Uterus (tissue), 4 donors: ENCODE results near the gene SEC14L5. TPM values are rescaled to one million over a fixed set of nuclear protein-coding genes. Genes with fewer than 3 reads are reported as not detected.

ENCODE experiments used
- DNase-seq, 2 donors: peaks; one replicate each; pipeline ENCODE4 v3.0.0-alpha.2; 2019 to 2020
- H3K27ac ChIP-seq, 2 donors: fragments of 200-600 bp; sonication (generic); 1 replicate in 1 of 2; 2 replicates in 1 of 2; pipeline ENCODE4 v1.5.1; 2016 to 2018
- H3K27me3 ChIP-seq, 2 donors: fragments of 200-600 bp; sonication (generic); one replicate each; pipeline ENCODE4 v1.5.1; 2018 to 2019; ENCODE audit warnings: control low read depth in 1 of 2
- H3K36me3 ChIP-seq, 2 donors: fragments of 200-600 bp; sonication (generic); one replicate each; pipeline ENCODE4 v1.5.1; 2019; ENCODE audit warnings: control low read depth in 1 of 2
- H3K4me1 ChIP-seq, 2 donors: fragments of 200-600 bp; sonication (generic); one replicate each; pipeline ENCODE4 v1.5.1; 2018 to 2019; ENCODE audit warnings: control low read depth in 1 of 2
- H3K4me3 ChIP-seq, 2 donors: fragments of 200-600 bp; sonication (generic); 1 replicate in 1 of 2; 2 replicates in 1 of 2; pipeline ENCODE4 v1.5.1; 2018 to 2019; ENCODE audit warnings: mild to moderate bottlenecking in 1 of 2
- H3K9me3 ChIP-seq, 2 donors: fragments of 200-600 bp; sonication (generic); one replicate each; pipeline ENCODE4 v1.5.1; 2019; ENCODE audit warnings: control low read depth in 1 of 2
- POLR2A ChIP-seq, 2 donors: fragments of 450-650 bp; IDR thresholded peaks; one replicate each; pipeline ENCODE4 v1.6.1; 2016; ENCODE audit warnings: antibody characterized with exemption in 2 of 2, mild to moderate bottlenecking in 1 of 2, moderate library complexity in 1 of 2
- intact Hi-C: fragments of 100-400 bp; cut with DNase I; formaldehyde crosslinking; loops from one replicate; pipeline ENCODE4 v1.15.1; 2023; ENCODE audit warnings: low total_unique reads
- total RNA-seq, 4 donors: library from RNA; depleted of rRNA in 3 of 4; stranded (reverse); fragments of >200 nt in 3 of 4; gene quantifications; one replicate each; pipeline versions ENCODE4 v1.1.0 to v1.2.4, GENCODE V29; 2014 to 2023
- TF ChIP-seq, protein P1 (sequence below), 4 experiments: fragments of 200-600 bp in 2 of 4; fragments of 450-650 bp in 2 of 4; sonication (generic) in 2 of 4; IDR thresholded peaks; one replicate each; pipeline ENCODE4 v1.5.1; 2016 to 2019; ENCODE audit warnings: antibody characterized with exemption in 4 of 4, mild to moderate bottlenecking in 2 of 4, moderate library complexity in 1 of 4
- donor health status: DM: yes; HTN: yes; CAD: no.

SEC14L5 gene
- total RNA-seq, 4 donors from 2014 or later, result 0.28 to 2.0 TPM; not detected in 2

DNA sequence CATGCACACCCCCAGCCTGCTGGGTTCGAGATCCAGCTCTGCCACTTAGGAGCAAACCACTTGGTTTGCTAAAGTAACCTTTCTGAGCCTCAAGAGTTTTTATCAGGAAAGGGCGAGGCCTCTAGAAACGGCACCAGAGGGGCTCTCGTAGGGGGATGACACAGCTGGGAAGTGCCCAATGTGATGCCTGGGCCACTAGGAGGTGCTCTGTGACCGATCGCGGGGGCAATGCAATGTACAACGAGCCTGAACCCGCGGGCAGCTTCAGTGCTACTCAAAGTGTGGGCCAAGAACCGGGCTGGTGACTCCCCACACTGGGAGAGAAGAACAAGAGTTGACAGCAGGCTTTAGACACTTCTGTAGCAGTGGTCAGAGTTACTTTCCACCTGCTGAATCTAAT lies 98.2 kb downstream of the SEC14L5 start:
- DNase-seq, result no peak
- TF ChIP-seq, protein P1, sequence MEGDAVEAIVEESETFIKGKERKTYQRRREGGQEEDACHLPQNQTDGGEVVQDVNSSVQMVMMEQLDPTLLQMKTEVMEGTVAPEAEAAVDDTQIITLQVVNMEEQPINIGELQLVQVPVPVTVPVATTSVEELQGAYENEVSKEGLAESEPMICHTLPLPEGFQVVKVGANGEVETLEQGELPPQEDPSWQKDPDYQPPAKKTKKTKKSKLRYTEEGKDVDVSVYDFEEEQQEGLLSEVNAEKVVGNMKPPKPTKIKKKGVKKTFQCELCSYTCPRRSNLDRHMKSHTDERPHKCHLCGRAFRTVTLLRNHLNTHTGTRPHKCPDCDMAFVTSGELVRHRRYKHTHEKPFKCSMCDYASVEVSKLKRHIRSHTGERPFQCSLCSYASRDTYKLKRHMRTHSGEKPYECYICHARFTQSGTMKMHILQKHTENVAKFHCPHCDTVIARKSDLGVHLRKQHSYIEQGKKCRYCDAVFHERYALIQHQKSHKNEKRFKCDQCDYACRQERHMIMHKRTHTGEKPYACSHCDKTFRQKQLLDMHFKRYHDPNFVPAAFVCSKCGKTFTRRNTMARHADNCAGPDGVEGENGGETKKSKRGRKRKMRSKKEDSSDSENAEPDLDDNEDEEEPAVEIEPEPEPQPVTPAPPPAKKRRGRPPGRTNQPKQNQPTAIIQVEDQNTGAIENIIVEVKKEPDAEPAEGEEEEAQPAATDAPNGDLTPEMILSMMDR (IDR thresholded peaks at IDR 0.05), result no peak
- TF ChIP-seq POLR2A (IDR thresholded peaks at IDR 0.05), result no peak
- no peaks in the 10 kb centered on the region for H3K36me3 ChIP-seq
- no peaks in the 10 kb centered on the region for H3K27me3 ChIP-seq
- no peak overlapping the region for H3K27ac ChIP-seq
- no peak overlapping the region for H3K4me3 ChIP-seq
- no peaks in the 10 kb centered on the region for H3K4me1 ChIP-seq
- H3K9me3 ChIP-seq, result no peaks in the 10 kb centered on the region
- intact Hi-C loops, result no loop called here

DNA sequence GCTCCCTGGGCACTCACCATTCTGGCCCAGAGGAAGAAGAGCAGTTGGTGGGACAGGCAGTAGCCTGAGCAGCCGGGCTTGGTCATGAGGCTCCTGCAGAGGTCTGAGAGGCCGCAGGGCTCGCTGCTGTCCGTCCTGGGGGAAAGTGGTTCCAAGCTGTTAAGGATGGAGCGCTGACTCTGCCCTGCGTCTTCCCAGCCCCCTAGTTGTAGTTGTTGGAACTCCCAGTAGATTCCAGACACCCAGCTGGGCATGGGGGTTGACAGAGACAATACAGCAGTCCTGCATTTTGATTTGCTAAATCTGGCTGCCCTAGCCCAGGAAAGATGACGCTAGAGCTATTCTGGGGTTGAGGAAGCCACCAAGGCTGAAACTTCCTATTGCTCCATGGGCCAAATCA lies 100.3 kb downstream of the SEC14L5 start:
- Histone ChIP-seq H3K36me3 (no peaks in the 10 kb centered on the region), H3K4me1 (no peaks in the 10 kb centered on the region), H3K27ac (no peak overlapping the region), H3K27me3 (no peaks in the 10 kb centered on the region), H3K9me3 (no peaks in the 10 kb centered on the region), H3K4me3 (no peak overlapping the region)
- intact Hi-C loops, result no loop called here
- no peak for DNase-seq
- TF ChIP-seq, protein P1 (IDR thresholded peaks at IDR 0.05), result no peak
- no peak for TF ChIP-seq POLR2A (IDR thresholded peaks at IDR 0.05)

DNA sequence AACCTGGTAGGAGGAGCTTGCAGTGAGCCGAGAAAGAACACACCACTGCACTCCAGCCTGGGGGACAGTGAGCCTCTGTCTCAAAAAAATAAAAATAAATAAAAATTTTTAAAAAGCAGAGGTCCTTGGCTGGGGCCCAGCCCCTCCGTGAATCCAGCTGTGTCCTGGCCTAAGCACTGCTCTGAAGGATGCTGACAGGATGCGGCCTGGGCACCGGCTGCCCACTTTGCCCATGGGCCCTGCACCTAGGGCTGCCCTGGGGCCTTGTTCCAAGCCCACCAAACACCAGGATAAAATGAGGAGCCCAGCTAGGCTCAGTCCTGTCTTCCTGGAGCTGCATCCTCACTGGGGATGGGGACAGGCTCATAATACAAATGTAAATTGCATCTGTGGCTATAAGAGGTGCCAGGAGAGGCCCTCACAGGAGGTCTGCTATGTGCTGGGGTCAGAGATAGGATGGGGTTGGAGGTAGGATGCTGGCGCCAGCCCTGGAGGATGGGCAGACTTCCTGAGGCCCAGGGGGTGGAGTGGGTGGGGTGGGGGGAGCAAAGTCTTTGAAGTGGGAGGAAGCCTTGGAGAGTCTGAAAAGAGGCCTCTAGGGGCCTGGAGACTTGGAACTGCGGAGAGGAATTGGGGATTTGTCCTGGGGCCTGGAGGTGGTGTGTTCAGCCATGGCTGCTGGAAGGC lies 101.4 kb downstream of the SEC14L5 start:
- no peak overlapping the region for H3K27ac ChIP-seq
- intact Hi-C loops, result no loop called here
- no peaks in the 10 kb centered on the region for H3K9me3 ChIP-seq
- no peaks in the 10 kb centered on the region for H3K4me1 ChIP-seq
- H3K36me3 ChIP-seq, result no peaks in the 10 kb centered on the region
- no peaks in the 10 kb centered on the region for H3K27me3 ChIP-seq
- no peak for DNase-seq
- TF ChIP-seq, protein P1 (IDR thresholded peaks at IDR 0.05), result no peak
- no peak for TF ChIP-seq POLR2A (IDR thresholded peaks at IDR 0.05)
- H3K4me3 ChIP-seq, result no peak overlapping the region

DNA sequence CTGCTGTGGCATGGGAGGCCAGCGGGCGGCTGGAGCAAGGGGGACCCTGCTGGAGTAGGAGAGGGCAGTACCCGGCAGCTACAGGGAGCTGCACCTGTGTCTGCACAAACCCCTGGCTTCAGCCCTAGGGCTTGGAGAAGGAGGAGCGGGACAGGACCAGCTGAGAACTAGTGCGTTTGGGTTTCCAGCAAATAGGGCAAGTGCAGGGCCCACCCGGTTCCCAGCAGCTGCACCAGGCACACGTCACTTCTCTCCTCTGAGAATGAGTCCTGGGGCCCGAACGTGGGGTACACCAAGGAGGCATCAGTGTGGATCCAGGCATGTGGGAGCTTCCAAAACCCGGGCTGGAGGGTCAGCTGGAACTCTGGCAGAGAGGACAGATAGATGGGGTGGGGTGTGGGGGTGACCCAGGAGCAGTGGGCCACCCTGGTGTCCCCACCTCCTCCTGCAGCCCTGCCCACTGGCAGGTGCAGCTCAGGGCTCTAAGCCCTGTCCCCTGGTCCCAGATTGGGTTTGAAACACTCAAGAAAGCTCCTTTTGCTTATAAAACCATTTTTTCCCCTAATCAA lies 102.0 kb downstream of the SEC14L5 start:
- Histone ChIP-seq H3K36me3 (no peaks in the 10 kb centered on the region), H3K4me1 (no peaks in the 10 kb centered on the region), H3K4me3 (no peak overlapping the region), H3K27ac (no peak overlapping the region), H3K9me3 (no peaks in the 10 kb centered on the region), H3K27me3 (no peaks in the 10 kb centered on the region)
- intact Hi-C loops, result no loop called here
- no peak for TF ChIP-seq POLR2A (IDR thresholded peaks at IDR 0.05)
- TF ChIP-seq, protein P1 (IDR thresholded peaks at IDR 0.05), result no peak
- DNase-seq, result no peak

DNA sequence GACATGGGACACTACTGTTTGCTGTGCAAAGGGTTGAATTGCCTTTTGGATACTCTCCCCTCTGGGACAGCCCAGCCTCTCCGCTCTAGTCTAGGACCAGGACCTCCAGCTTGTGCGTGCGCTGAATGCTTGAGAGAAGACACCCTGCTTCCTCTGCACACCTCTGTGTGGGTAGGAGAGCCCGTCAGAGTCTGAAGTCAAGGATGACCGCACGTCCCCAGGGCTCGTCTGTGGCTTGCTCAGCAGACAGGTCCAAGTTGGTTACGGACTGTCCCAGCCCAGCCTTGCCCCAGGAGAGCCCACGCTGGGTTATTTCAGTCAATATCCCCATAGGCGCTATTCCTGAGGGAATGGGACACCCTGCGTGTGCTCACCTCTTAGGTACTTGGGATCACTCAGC lies 103.9 kb downstream of the SEC14L5 start:
- DNase-seq, result no peak
- H3K4me3 ChIP-seq, result no peak overlapping the region

More for the DNA sequence above, 103.9 kb downstream of the SEC14L5 start:
- Histone ChIP-seq H3K36me3 (no peaks in the 10 kb centered on the region), H3K4me1 (no peaks in the 10 kb centered on the region), H3K27me3 (no peaks in the 10 kb centered on the region), H3K9me3 (no peaks in the 10 kb centered on the region), H3K27ac (no peak overlapping the region)
- no peak for TF ChIP-seq POLR2A (IDR thresholded peaks at IDR 0.05)
- TF ChIP-seq, protein P1 (IDR thresholded peaks at IDR 0.05), result no peak
- intact Hi-C loops, result no loop called here
